Stimulated activated CD8-positive, alpha-beta memory T cell treated with anti-CD3 and anti-CD28 coated beads, Interleukin-4, amount 100 ng/mL, for 4 hours (primary cell): ENCODE results near the gene ZNF182.
A peak's percentile ranks its signal among the peaks of the same experiment; 100 is the strongest.
"Not testable (repeated sequence)": the region's sequence is repeated elsewhere in the genome, so short reads cannot be mapped to it uniquely, and the experiment has no call there.

Experiments
- DNase-seq, 2 donors: peaks; one replicate each; pipeline ENCODE4 v3.0.0-alpha.2; 2020; ENCODE audit warnings: low read depth in 2 of 2, low spot score in 1 of 2

ZNF182 gene

DNA sequence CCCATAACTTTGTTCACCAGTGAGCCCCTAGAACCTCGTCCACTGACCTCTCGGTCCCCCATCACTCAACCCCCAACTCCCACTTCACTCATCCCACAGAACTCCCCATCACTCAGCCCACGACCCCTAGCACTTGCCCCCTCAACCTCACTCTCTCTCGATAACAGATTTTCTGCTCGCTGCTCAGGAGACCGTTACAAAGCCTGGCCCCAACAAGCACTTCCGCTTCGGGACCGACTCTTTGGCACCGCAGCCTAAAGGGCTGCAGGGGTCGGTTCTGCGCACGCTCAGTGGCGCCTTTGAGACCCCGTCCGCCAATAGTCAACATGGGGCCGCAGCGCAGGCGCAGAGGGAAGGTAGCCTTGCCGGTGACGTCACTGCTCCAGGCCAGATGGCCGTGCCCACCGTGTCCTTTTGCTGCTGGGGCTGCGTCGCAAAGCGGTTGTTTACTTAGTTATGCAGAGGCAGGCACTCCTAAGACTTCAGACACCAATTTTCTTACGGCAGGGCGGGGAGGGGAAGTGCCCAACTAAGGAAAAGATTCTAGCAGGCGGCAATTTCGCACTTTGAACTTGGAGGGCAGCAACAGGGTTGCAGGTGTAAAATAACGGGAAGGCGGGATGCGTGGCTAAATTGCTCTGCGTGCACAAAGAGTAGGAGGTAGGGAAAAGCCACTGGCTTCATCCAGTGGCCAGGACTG is at the start of gene ZNF182:
TSS of gene ZNF182 (minus strand) at position 232 of the 700 bp plus-strand sequence. CDS start 1,380 bp downstream, outside the sequence.
- peak; percentile 83 for DNase-seq

DNA sequence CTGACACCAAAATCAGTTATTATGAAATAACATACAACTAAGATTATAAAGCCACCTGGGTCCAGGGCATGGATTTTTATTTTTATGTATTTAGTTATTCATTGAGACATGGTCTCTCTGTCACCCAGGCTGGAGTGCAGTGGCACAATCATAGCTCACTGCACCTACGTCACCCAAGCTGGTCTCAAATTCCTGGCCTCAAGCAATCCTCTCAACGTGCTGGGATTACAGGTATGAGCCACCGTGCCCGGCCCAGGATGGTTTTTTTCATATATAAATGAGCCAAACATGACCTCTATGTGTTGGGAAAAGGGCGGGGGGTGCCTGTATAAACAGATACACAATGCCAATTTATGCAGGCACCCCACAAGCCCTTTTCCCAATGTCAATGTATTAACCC is 43.1 kb upstream of the ZNF182 start:
- DNase-seq, result no peak

DNA sequence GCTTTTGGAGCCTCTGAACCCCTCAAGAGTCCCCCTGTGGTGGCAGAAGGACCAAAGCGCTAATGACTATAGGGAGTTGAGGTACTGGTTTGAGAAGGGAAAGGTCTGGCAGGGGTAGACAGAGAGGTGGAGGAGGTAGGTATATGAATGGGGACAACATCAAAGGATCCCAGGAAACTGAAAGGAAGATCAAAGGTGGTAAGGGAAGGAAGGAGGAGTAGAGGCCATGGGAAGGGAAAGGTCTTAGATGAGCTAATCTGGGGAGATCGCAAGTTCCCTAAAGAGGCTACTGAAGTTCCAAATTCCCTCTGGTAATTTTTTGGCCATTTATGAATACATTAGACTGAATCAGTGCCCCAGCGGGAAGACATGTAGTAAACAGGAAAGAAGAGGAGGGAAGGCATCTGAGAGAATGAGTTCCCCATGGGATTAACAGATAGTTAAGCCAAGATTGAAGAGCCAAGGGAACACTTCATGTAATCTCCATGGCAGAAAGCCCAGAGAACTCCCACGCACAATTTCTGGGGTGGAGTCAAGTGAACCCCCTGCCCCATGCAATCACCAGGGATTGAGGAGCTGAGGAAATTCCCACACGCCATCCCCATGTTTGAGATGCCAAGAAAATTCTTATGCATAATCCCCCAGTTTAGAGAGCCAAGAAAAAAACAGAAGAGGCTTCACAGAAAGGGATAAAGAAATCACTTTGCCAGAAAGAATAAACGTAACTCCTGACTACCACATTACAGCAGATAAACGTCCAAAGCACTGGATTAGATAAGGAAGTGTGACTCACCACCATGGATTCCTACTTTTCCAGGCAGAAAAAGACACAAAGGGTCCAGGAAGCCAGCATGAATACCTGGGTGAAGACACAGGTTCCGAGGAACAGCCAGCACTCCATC is 41.9 kb upstream of the ZNF182 start:
- no peak for DNase-seq

DNA sequence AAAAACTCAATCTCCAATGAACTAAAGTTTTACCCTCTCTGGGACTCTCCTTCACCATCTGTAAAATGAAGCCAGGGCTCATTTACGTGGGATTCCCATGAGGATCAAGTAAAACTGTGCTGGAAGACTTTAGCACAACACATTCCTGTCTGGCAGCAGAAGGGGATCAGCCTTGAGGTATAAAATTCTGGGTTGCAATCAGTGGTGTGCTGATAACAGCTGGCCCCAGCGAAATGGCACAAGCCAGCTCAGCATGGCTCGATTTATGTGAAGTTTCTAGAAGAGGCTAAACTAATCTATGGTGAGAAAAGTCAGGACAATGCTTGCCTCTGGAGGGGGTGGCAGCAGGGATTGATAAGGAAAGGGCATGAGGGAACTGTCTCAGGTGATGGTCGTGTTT is 39.3 kb upstream of the ZNF182 start:
- no peak for DNase-seq

DNA sequence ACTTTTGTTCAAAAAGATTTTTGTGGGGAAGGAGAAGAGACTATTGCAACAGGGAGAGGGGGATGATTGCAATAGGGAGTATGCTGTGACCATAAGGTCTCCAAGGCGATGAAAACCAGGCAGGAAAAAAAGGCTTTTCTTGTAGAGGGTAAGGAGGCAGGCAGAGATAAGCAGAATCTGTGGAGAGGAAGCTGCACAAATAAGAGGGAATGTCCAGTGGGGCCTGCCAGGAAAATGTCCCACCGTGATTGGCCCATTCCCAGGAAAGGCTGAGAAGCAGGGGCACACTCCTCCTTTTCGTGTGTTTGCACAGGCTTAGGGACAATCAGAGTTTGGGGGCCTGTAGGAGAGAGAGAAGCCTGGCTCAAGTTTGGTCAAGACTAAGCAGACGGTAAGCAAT is 32.1 kb upstream of the ZNF182 start:
- DNase-seq, result no peak

DNA sequence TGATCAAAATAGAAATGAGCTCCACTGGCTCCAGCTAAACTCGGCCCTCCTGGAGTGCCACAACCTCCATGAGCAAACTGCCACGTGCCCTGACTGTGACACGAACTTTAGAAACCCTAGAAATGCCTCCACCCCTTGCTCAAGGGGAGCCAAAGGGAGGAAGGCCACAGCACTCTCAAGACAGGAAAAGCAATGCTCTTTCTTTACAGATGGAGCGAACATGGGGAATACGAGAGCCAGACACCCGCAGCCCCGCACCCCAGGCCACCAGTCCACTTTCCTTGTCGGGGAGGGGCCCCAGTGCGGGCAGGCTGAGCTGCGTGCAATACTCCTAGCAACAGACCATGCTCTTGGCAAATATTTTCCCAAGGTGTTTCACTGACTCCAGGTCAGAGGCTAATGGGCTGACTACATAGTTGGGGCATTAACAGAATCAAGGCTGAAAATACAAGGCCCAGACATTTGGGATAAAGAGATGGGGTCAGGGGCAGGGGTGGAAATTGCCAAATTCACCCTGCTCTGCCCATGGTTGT is 26.9 kb upstream of the ZNF182 start:
- not testable (repeated sequence) for DNase-seq

DNA sequence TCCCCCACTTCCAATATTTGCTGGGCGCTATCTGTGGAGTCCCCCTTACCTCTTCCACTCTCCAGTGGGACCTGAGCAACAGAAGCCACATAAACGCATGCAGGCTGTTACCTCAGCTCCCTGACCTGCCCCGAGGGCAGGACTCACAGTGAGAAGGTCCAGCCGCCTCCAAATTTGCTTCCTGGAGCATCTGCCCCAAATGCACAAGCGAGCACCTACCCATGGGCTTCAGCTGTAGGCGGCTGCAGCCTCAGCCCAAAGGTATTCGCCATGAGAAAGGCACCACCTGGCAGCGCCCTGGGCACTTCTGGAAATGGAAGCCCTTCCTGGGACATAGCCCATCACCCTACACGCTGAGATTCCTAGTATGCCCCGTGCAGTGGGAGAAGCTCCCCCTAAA is 26.4 kb upstream of the ZNF182 start:
- DNase-seq, result no peak

DNA sequence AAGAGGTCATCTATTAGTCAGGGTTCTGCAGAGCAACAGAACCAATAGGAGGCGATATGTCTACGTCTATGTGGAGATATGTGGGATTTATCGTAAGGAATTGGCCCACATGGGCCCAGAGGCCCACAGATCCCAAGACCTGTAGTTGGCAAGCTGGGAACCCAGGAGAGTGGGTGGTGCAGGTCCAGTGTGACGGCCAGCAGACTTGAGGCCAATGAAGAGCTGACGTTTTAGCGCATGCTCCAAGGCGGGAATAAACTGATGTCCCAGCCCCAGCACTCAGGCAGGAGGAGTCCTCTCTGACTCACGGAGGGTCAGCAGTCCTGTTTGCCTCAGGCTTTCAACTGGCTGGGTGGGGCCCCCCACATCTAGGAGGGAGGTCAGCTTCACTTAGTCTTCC is 24.3 kb upstream of the ZNF182 start:
- no peak for DNase-seq

DNA sequence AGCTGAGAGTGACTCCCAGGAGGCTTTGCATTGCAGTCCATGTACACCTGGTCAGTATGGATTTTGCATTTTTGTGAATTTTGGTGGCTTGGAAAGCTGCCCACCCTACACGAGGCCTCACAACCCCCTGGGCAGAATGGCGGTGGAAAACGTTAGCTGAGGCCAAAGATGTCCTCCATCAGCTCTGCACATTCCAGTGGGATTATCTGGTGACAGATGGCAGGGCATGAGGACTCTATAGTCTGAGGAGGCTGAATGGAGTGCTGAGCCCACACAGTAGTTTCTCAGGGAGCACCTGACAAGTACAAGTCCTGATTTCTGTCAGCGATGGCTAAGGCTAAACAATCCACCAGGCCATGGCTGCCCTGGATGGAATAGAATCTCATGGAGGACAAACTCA is 23.8 kb upstream of the ZNF182 start:
- DNase-seq, result not testable (repeated sequence)

DNA sequence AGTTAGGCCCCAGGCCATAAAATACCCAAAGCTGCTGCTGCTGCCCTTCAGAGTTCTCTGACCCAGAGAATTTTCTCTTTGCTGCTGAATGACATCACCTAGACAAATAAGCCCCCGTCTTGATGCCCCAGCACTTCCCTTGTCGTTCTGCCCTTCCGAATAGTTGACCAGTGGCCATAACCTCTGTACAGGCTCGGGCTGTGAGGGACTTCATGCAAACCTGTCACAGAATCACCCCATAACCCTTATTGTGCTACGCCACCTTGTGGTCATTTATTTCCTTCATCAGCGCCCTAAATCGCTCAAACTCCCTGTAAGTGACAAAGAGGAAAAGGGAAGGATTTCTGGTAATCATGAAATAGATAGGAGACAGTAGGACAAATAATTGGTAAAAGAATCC is 21.8 kb upstream of the ZNF182 start:
- no peak for DNase-seq

DNA sequence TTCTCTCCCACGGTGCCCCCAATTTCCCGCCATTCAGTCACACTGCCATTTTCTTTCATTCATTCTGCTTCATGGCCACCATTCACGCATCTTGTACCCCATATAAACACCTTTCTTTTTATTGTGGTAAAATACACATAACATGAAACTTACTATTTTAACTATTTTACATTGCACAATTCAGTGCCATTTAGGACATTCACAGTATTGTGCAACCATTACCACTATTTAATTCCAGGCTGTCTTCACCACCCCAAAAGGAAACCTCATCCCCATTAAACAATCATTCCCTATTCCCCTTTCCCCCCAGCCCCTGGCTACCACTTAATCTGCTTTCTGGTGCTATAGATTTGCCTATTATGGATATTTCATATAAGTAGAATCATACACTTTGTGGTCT is 18.9 kb upstream of the ZNF182 start:
- no peak for DNase-seq

DNA sequence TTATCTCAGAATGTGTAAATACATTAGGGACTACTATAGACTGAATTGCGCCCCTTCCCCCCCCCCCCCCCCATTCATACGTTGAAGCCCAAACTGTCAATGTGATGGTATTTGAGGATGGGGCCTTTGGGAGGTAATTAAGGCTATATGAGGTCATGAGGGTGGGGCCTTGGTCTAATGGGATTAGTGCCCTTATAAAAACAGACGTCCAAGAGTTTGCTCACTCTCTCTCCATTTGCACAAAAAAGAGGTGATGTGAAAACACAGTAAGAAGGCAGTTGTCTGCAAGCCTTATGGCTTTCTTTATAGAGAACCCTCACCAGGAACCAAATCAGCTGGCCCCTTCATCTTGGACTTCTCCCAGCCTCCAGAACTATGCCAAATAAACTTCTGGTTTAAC is 18.3 kb upstream of the ZNF182 start:
- DNase-seq, result no peak

DNA sequence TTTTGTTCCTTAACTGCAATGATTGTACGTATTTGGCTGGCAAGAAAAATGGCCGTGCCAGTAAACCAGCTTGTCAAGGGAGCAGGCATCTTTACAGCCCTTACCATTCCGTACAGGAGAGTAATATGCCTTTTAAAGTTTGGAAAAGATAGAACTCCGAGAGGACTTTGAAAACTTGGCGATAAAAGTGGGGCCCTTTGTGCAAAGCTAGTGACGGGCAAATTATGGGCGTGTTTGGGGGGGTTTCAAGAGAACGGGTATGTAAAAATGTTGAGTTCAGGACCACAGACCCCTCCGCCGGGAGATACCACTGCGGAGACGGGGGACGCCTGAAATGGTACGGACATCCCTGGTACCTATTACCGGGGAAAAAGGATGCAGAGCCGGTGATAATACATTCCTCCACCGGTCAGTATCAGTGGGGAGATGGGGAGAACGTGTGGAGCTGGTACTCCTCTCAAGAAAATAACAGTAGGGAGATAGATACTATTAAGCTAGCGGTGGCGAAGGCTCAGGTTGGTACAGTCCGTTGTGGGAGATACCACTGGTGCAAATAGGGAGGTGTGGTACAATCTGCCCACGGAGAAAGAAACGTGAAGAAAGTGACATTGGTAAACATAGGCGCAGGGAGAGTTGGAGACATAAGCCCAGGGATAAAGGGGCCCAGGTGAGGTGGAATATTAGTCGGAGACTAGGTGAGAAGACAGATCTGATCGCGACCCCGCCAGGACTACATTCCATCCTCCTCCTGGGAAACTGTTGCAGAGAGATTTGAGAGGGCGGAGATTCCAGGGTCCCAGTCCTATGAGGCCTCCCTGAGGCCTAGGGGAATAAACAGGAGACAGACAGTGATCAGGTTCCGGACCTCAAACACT is 17.5 kb upstream of the ZNF182 start:
- DNase-seq, result peak; percentile 46 to 50

DNA sequence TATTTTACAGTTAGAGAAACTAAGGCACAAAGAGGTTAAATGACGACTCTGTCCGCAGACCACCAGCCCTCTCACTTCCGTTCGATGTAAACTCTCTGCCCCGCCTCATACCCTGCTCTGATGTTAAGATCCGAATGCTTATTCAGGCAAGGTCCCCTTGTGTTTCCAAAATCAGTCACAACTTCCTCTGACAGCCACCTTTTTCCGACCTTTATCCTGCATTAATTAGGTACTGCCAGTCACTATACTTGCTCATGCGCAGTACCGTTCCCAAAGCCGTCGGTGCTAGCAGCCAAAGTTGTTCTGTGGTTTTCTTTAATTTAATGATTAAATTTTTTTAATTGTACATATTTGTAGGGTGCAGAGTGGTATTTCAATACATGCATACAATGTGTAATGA is 16.7 kb upstream of the ZNF182 start:
- DNase-seq, result not testable (repeated sequence)

DNA sequence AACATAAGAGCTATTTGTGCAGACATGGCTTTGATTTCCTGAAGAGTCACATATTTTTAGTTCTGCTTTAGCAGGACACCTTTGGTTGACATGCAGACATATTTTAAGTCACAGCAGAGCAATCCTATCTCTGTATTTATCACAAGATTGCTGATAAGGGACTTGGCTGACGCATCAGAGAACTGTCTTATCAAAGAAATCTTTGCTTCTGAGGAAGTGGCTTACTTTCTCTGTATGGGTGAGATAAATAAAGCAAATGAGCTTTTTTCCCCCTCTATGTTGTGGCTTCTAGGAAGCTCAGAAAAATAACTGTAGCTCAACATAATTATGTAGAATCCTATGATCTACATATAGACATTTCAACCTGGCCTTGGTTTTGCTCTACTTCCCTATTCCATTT is 16.1 kb upstream of the ZNF182 start:
- DNase-seq, result not testable (repeated sequence)

DNA sequence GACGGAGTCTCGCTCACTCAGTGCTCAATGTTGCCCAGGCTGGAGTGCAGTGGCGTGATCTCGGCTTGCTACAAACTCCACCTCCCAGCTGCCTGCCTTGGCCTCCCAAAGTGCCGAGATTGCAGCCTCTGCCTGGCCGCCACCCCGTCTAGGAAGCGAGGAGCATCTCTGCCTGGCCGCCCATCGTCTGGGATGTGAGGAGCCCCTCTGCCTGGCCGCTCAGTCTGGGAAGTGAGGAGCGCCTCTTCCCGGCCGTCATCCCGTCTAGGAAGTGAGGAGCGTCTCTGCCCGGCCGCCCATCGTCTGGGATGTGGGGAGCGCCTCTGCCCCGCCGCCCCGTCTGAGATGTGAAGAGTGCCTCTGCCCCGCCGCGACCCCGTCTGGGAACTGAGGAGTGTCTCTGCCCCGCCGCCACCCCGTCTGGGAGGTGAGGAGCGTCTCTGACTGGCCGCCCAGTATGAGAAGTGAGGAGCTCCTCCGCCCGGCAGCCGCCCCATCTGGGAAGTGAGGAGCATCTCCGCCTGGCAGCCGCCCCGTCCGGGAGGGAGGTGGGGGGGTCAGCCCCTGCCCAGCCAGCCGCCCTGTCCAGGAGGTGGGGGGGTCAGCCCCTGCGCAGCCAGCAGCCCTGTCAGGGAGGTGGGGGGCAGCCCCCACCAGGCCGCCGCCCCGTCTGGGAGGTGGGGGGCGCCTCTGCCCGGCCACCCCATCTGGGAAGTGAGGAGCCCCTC is 13.0 kb upstream of the ZNF182 start:
- DNase-seq, result not testable (repeated sequence)

DNA sequence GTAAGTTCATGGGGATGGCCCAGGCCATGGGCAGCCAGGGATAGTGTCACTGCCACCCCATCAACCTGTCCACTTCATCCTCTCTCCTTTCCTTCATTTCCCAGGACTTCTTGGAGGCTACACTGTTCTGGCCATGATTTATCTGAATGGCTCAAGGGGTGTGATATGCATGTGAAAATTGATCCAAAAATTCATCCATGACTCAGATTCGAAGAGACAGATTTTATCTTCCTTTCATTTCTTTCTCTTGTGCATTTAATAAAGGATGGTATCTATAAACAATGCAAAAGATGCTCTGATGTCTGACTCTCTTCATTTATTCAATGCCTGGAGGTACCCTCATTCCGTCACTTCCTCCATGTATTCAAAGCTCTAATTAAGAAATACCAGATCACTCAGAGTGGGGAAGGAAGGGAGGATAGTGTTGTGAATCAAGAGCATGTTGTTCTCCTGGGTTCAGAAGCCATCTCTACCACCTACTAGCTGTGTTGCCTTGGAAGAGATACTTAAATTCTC is 5.7 kb upstream of the ZNF182 start:
- DNase-seq, result not testable (repeated sequence)

DNA sequence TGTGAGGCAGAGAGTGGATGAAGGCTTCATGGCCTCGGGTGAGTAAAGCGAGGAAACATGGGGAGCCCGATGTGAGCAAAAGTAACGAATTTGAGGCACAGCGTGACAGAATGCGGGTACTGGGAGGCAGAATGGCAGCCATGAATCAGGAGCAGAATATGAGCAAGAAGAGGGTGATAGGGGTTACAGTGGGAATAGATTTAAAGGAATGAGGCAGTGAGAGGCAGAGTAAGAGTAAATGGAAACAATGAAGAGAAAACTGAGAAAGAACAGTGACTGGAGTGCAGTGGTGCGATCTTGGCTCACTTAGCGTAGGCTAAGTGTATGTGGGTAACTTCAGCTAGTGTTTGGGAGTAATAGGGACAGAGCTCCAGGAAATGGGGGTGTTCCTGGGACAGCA is 2.9 kb upstream of the ZNF182 start, which contains the start of gene SPACA5:
TSS of gene SPACA5 (plus strand) at position 301 of the 400 bp plus-strand sequence. CDS start 815 bp downstream, outside the sequence.
- DNase-seq, result not testable (repeated sequence)

DNA sequence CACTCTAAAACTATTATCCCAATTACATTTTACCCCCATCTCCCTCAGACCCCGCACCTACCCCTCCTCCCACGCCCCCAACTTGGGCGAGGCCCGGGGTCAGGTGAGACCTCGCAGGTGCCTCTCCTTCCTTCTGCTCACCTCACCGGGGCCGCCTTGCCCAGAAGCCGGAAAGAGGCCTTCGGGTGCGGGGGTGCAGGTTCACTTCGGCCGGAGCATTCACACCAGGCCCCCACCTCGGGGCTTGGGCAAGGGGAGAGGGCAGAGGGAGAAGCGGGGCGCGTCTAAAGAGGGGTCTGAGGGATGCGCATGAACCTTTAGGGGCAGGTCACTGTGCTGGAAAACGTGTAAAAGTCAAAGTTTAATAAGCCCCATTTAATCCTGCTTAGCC is 427 bp downstream of the ZNF182 start:
- no peak for DNase-seq

DNA sequence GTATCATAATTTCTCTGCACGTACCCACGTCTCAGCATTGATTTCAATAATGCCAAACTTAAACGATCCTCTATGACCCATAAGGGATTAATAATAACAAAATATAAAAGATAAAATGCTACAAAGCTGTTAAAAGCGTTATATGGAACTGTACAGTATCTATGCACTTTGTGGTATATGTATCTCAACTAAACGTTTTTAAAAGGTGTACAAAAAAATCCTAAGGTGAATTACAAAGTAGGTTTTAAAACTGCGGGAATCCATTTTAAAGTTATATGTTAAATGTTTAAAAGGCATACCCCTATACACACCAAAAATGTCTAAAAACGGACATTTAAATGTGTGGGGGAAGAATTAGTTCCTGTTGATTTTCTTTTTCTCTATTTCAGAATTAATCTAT is 860 bp downstream of the ZNF182 start:
- no peak for DNase-seq
